Thoracic aorta (tissue), 2 donors: ENCODE data around the gene TEAD2. TPM values are rescaled to one million over a fixed set of nuclear protein-coding genes. Genes with fewer than 3 reads are reported as not detected.
"Not testable (repeated sequence)": the region's sequence is repeated elsewhere in the genome, so short reads cannot be mapped to it uniquely, and the experiment has no call there.

Source experiments
- ATAC-seq: fragments of 150-250 bp; one replicate; pipeline ENCODE4 v1.8.0; 2017; ENCODE audit warnings: low read depth; ENCODE audit not compliant: insufficient number of reproducible peaks, low FRiP score
- DNase-seq: peaks from one replicate; pipeline ENCODE4 v3.0.0-alpha.2; 2020; ENCODE audit warnings: low spot score
- H3K27ac ChIP-seq, 2 donors: fragments of 200-600 bp; sonication (generic); 1 replicate in 1 of 2; 2 replicates in 1 of 2; pipeline ENCODE4 v1.5.1; 2016; ENCODE audit warnings: mild to moderate bottlenecking in 2 of 2, moderate library complexity in 2 of 2
- H3K27me3 ChIP-seq: fragments of 200-600 bp; sonication (generic); replicated peaks from 2 replicates; pipeline ENCODE4 v1.6.0; 2016; ENCODE audit warnings: mild to moderate bottlenecking; ENCODE audit not compliant: insufficient read depth
- H3K36me3 ChIP-seq: fragments of 200-600 bp; sonication (generic); one replicate; pipeline ENCODE4 v1.5.1; 2016
- H3K4me1 ChIP-seq, 2 donors: fragments of 200-600 bp; sonication (generic); 1 replicate in 1 of 2; 2 replicates in 1 of 2; pipeline versions ENCODE4 v1.5.1 to v1.6.0; 2016; ENCODE audit warnings: low read depth in 2 of 2, mild to moderate bottlenecking in 1 of 2; ENCODE audit not compliant: control insufficient read depth in 1 of 2
- H3K4me3 ChIP-seq: fragments of 200-600 bp; sonication (generic); 2 replicates; pipeline ENCODE4 v1.5.1; 2016; ENCODE audit warnings: mild to moderate bottlenecking
- H3K9me3 ChIP-seq: fragments of 200-600 bp; sonication (generic); 2 replicates; pipeline ENCODE4 v1.5.1; 2016
- CTCF ChIP-seq: fragments of 200-600 bp; sonication (generic); IDR thresholded peaks from one replicate; pipeline ENCODE4 v1.5.1; 2019; ENCODE audit warnings: antibody characterized with exemption
- total RNA-seq, 2 donors: library from RNA; depleted of rRNA; stranded (reverse); fragments of >200 nt; gene quantifications; one replicate each; pipeline versions ENCODE4 v1.1.0 to v1.2.3, GENCODE V29; 2016

Gene TEAD2
- total RNA-seq, 2 donors from 2014 or later: 26.4 to 41.3 TPM

DNA sequence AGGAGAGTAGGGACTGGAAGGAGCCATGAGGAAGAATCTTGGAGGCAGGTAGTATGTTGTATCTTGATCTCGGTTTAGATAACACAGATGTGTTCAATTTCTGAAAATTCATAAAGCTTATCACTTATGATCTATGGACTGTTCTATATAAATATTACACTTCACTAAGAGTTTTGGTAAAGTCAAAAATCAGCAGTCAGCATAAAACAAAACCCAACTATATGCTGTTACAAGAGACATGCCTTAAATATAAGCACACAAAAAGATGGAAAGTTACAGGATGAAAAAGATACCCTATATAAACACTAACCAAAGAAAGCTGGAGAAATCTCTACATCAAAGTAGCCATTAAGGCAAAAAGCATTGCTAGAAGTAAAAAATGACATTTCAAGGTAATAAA is 21.4 kb upstream of the TEAD2 start:
- Histone ChIP-seq H3K36me3 (no peaks in the 10 kb centered on the region), H3K4me3 (no peak overlapping the region), H3K9me3 (peaks cover 13% of the 10 kb centered on the region), H3K27ac (no peak overlapping the region), H3K4me1 (no peaks in the 10 kb centered on the region), H3K27me3 (no peaks in the 10 kb centered on the region)
- DNase-seq (no peak), ATAC-seq (no peak)
- no peak for TF ChIP-seq CTCF

DNA sequence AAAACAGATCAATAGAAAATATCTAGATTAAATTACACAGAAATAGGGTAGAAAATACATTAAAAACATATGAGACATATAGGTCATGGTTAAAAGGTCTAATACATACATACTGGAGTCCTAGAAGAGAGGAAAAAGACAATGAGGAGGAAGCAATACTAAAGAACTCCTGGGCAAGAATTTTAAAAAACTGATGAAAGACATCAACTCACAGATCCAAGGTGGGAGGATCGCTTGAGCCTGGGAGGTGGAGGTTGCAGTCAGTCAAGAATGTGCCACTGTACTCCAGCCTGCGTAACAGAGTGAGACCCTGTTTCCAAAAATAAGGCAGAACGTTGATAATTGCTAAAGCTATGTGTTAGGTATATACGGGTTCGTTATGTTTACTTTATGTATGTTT is 20.4 kb upstream of the TEAD2 start:
- no peak for TF ChIP-seq CTCF
- no peaks in the 10 kb centered on the region for H3K27me3 ChIP-seq
- no peaks in the 10 kb centered on the region for H3K4me1 ChIP-seq
- ATAC-seq: no peak
- no peak for DNase-seq
- H3K4me3 ChIP-seq: no peak overlapping the region
- no peaks in the 10 kb centered on the region for H3K36me3 ChIP-seq
- H3K9me3 ChIP-seq: peaks cover 13% of the 10 kb centered on the region
- H3K27ac ChIP-seq: no peak overlapping the region

GRCh38 chr19:49380391-49380790 is 18.2 kb upstream of the TEAD2 start:
- peaks cover 13% of the 10 kb centered on the region for H3K9me3 ChIP-seq
- H3K4me1 ChIP-seq: no peaks in the 10 kb centered on the region
- no peak for ATAC-seq
- H3K4me3 ChIP-seq: no peak overlapping the region
- H3K27me3 ChIP-seq: no peaks in the 10 kb centered on the region
- no peak for DNase-seq
- no peak overlapping the region for H3K27ac ChIP-seq
- no peak for TF ChIP-seq CTCF
- no peaks in the 10 kb centered on the region for H3K36me3 ChIP-seq

- no peak overlapping the region for H3K4me3 ChIP-seq
- no peaks in the 10 kb centered on the region for H3K27me3 ChIP-seq
- peaks cover 13% of the 10 kb centered on the region for H3K9me3 ChIP-seq
- no peaks in the 10 kb centered on the region for H3K36me3 ChIP-seq
- no peaks in the 10 kb centered on the region for H3K4me1 ChIP-seq
- no peak overlapping the region for H3K27ac ChIP-seq
- TF ChIP-seq CTCF: no peak
- ATAC-seq (no peak), DNase-seq (no peak)
These were observed 16.3 kb upstream of the TEAD2 start for GRCh38 chr19:49378512-49378911.

- no peak for TF ChIP-seq CTCF
- Histone ChIP-seq H3K36me3 (no peaks in the 10 kb centered on the region), H3K4me3 (no peak overlapping the region), H3K27ac (no peak overlapping the region), H3K9me3 (peaks cover 1% of the 10 kb centered on the region), H3K4me1 (no peaks in the 10 kb centered on the region), H3K27me3 (no peaks in the 10 kb centered on the region)
- ATAC-seq (no peak), DNase-seq (no peak)
These were observed 12.6 kb upstream of the TEAD2 start for GRCh38 chr19:49374665-49375434.

DNA sequence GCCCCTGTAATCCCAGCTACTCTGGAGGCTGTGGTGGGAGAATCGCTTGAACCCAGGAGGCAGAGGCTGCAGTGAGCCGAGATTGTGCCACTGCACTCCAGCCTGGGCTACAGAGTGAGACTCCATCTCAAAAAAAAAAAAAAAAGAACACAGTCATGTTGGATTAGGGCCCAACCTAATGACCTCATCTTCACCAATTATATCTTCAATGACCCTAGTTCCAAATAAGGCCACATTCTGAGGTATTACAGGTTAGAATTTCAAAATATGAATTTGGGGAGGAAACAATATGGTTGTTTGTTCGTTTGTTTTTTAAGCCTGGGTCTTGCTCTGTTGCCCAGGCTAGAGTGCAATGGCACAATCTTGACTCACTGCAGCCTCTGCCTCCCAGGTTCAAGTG is 11.0 kb upstream of the TEAD2 start:
- not testable (repeated sequence) for H3K4me1 ChIP-seq, H3K27me3 ChIP-seq, H3K36me3 ChIP-seq, ATAC-seq, H3K27ac ChIP-seq, H3K4me3 ChIP-seq, DNase-seq
- peaks cover 14% of the 10 kb centered on the region for H3K9me3 ChIP-seq
